Karpas-422 (cell line): ENCODE data around the gene KDM5A. TPM values are rescaled to one million over a fixed set of nuclear protein-coding genes. Genes with fewer than 3 reads are reported as not detected.
A peak's percentile ranks its signal among the peaks of the same experiment; 100 is the strongest.
"Not testable (repeated sequence)": the region's sequence is repeated elsewhere in the genome, so short reads cannot be mapped to it uniquely, and the experiment has no call there.

Experiments
- DNase-seq: peaks from one replicate; pipeline ENCODE4 v3.0.0-alpha.2; 2015
- H2AFZ ChIP-seq: fragments of 200-600 bp; sonication (generic); 2 replicates; pipeline ENCODE4 v1.6.1; 2014; ENCODE audit warnings: antibody characterized with exemption, low read length, mixed read lengths
- H3K27ac ChIP-seq: fragments of 200-600 bp; sonication (generic); 2 replicates; pipeline ENCODE4 v1.5.1; 2014; ENCODE audit warnings: mild to moderate bottlenecking, low read length, moderate library complexity
- H3K27me3 ChIP-seq: fragments of 200-600 bp; sonication (generic); 2 replicates; pipeline ENCODE4 v1.6.1; 2014; ENCODE audit warnings: low read length, mixed read lengths
- H3K36me3 ChIP-seq: fragments of 200-600 bp; sonication (generic); 2 replicates; pipeline ENCODE4 v1.6.1; 2014; ENCODE audit warnings: low read length, mixed read lengths; ENCODE audit not compliant: insufficient read depth
- H3K4me1 ChIP-seq: fragments of 200-600 bp; sonication (generic); 2 replicates; pipeline ENCODE4 v1.6.1; 2014; ENCODE audit warnings: mild to moderate bottlenecking, low read length, mixed read lengths
- H3K4me2 ChIP-seq: fragments of 200-600 bp; sonication (generic); 2 replicates; pipeline ENCODE4 v1.6.1; 2014; ENCODE audit warnings: low read length, low read depth, mild to moderate bottlenecking; ENCODE audit not compliant: poor library complexity, severe bottlenecking
- H3K4me3 ChIP-seq: fragments of 200-600 bp; sonication (generic); 2 replicates; pipeline ENCODE4 v1.5.1; 2014; ENCODE audit warnings: mild to moderate bottlenecking, antibody characterized with exemption, low read length, mixed read lengths
- H3K79me2 ChIP-seq: fragments of 200-600 bp; sonication (generic); 2 replicates; pipeline ENCODE4 v1.6.1; 2014; ENCODE audit warnings: mild to moderate bottlenecking, low read length, mixed read lengths
- H3K9ac ChIP-seq: fragments of 200-600 bp; sonication (generic); 2 replicates; pipeline ENCODE4 v1.6.0; 2014; ENCODE audit warnings: low read length
- H3K9me2 ChIP-seq: fragments of 200-600 bp; sonication (generic), shearing (Covaris generic); replicated peaks from 2 replicates; pipeline ENCODE4 v1.6.0; 2014; ENCODE audit warnings: mild to moderate bottlenecking, low read length, moderate library complexity; ENCODE audit not compliant: insufficient read depth
- H3K9me3 ChIP-seq: fragments of 300-700, 200-600 bp; sonication (generic); 2 replicates; pipeline ENCODE4 v1.6.1; 2014; ENCODE audit warnings: low read length, mixed read lengths
- H4K20me1 ChIP-seq: fragments of 200-600 bp; sonication (generic); 2 replicates; pipeline ENCODE4 v1.6.1; 2014; ENCODE audit warnings: mild to moderate bottlenecking, antibody characterized with exemption, low read length, low read depth; ENCODE audit not compliant: insufficient read depth
- total RNA-seq: library from RNA; depleted of rRNA; stranded (reverse); fragments of >200 nt; shearing (Covaris generic); gene quantifications from 2 replicates; pipeline ENCODE4 v1.2.3, GENCODE V29; 2014; ENCODE audit warnings: low replicate concordance

The KDM5A gene
- total RNA-seq, 1 experiment from 2014 or later: 64.7 TPM

- Histone ChIP-seq H2AFZ (peak overlapping the region; percentile 59; the same call in 1 of the 2 replicates), H3K79me2 (peaks cover 35% of the 10 kb centered on the region), H3K36me3 (0 out of 2 replicates have a peak, but pooled peaks cover 7% of the 10 kb centered on the region), H3K9ac (peak overlapping the region; percentile 40), H3K4me1 (peaks cover 19% of the 10 kb centered on the region), H3K27ac (no peak overlapping the region), H3K4me2 (peak overlapping the region; percentile 85), H4K20me1 (no peaks in the 10 kb centered on the region), H3K4me3 (peak overlapping the region; percentile 81), H3K9me3 (no peaks in the 10 kb centered on the region), H3K27me3 (no peaks in the 10 kb centered on the region), H3K9me2 (no peaks in the 10 kb centered on the region)
- no peak for DNase-seq
These were observed 11.7 kb upstream of the KDM5A start for GRCh38 chr12:400828-401227.

DNA sequence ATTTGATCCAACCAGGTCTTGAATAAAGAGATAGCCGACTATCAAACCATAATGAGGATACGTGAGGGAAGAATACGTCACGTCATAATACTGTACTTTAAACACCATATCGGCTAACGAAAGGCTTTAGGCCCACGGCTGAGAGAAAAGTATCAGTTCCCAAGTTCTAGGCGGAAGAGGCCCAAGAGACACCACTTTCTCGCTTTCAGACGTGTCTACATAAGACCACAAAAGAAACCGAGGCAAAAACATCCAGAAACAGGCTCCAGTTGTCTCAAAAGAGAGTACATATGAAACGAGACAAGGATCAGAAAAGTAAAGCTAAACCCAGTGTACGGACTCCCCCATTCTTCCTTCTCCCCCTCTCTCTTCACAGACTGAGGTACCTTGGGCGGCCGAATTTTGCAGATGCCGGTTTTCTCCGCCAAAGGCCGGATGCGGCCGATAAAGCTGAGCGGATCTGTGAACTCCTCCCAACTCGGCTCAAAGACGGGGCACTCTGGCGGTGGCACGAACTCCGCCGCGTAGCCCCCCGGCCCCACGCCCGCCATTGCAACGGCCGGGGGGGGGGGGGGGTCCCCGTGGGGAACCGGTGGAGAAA is 479 bp downstream of the KDM5A start:
- no peaks in the 10 kb centered on the region for H3K27me3 ChIP-seq
- H3K9me3 ChIP-seq: no peaks in the 10 kb centered on the region
- H3K4me2 ChIP-seq: peak overlapping the region; percentile 95
- H3K9ac ChIP-seq: peak overlapping the region; percentile 86
- peaks cover 53% of the 10 kb centered on the region for H3K79me2 ChIP-seq
- H3K4me1 ChIP-seq: peaks cover 32% of the 10 kb centered on the region
- peaks cover 15% of the 10 kb centered on the region; the same call in 1 of the 2 replicates for H4K20me1 ChIP-seq
- H3K9me2 ChIP-seq: peaks cover 6% of the 10 kb centered on the region; the same call in 1 of the 2 replicates
- peak; percentile 76 for DNase-seq
- H2AFZ ChIP-seq: peak overlapping the region; percentile 92; the same call in 1 of the 2 replicates
- peak overlapping the region; percentile 94 for H3K4me3 ChIP-seq
- peaks cover 24% of the 10 kb centered on the region; the same call in 1 of the 2 replicates for H3K36me3 ChIP-seq
- peak overlapping the region; percentile 78 for H3K27ac ChIP-seq

GRCh38 chr12:388012-388411 is 1.1 kb downstream of the KDM5A start:
- Histone ChIP-seq H3K4me2 (peak overlapping the region; percentile 95), H3K27me3 (no peaks in the 10 kb centered on the region), H3K36me3 (peaks cover 29% of the 10 kb centered on the region), H3K27ac (peak overlapping the region; percentile 78), H2AFZ (no peak overlapping the region), H3K4me1 (peaks cover 32% of the 10 kb centered on the region), H3K9me2 (peaks cover 6% of the 10 kb centered on the region; the same call in 1 of the 2 replicates), H3K9me3 (no peaks in the 10 kb centered on the region), H3K9ac (peak overlapping the region; percentile 86), H4K20me1 (peaks cover 15% of the 10 kb centered on the region; the same call in 1 of the 2 replicates), H3K4me3 (peak overlapping the region; percentile 94), H3K79me2 (peaks cover 58% of the 10 kb centered on the region)
- DNase-seq: no peak

DNA sequence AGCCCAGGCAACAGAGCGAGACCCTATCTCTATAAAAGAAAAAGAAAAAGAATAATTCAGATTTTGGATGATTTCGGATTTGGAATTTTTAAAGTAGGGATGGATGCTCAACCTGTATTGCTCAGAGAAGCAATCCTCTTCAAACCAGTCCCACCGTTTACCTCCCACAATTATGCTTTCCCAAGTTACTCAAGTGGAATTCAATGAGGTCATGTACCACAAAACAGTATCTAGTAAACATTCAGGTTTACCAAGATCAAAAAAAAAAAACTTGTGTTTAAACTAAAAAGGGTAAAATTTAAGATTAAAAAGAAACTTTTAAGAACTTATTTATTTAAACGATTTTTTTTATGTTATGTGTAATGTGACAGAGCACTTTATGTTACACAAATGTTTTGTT is 2.5 kb downstream of the KDM5A start:
- no peak for DNase-seq
- Histone ChIP-seq H3K9ac (0 out of 2 replicates have a peak overlapping the region, but pooled peaks have one; percentile 86), H3K9me3 (no peaks in the 10 kb centered on the region), H3K4me3 (peak overlapping the region; percentile 94), H3K79me2 (peaks cover 68% of the 10 kb centered on the region), H3K27ac (no peak overlapping the region), H3K4me1 (peaks cover 32% of the 10 kb centered on the region), H4K20me1 (peaks cover 15% of the 10 kb centered on the region; the same call in 1 of the 2 replicates), H3K9me2 (peaks cover 6% of the 10 kb centered on the region; the same call in 1 of the 2 replicates), H3K4me2 (peak overlapping the region; percentile 95), H3K27me3 (no peaks in the 10 kb centered on the region), H2AFZ (no peak overlapping the region), H3K36me3 (peaks cover 36% of the 10 kb centered on the region)

- not testable (repeated sequence) for H3K4me3 ChIP-seq, H3K9me3 ChIP-seq, H3K27ac ChIP-seq, H3K27me3 ChIP-seq, H3K4me2 ChIP-seq, H3K9me2 ChIP-seq, DNase-seq, H2AFZ ChIP-seq, H3K9ac ChIP-seq, H3K4me1 ChIP-seq, H4K20me1 ChIP-seq
- peaks cover 48% of the 10 kb centered on the region for H3K36me3 ChIP-seq
- H3K79me2 ChIP-seq: peaks cover 31% of the 10 kb centered on the region
These were observed 18.2 kb downstream of the KDM5A start for GRCh38 chr12:370739-371485.

- Histone ChIP-seq H3K4me3 (no peak overlapping the region), H3K27me3 (no peaks in the 10 kb centered on the region), H3K27ac (no peak overlapping the region), H3K36me3 (peaks cover 66% of the 10 kb centered on the region), H3K4me1 (no peaks in the 10 kb centered on the region), H3K9ac (no peak overlapping the region), H2AFZ (no peak overlapping the region), H3K4me2 (no peak overlapping the region), H3K9me2 (no peaks in the 10 kb centered on the region), H3K79me2 (peaks cover 53% of the 10 kb centered on the region), H4K20me1 (no peaks in the 10 kb centered on the region), H3K9me3 (peaks cover 16% of the 10 kb centered on the region)
- no peak for DNase-seq
These were observed 21.1 kb downstream of the KDM5A start for GRCh38 chr12:367972-368371.

GRCh38 chr12:366820-367219 is 22.3 kb downstream of the KDM5A start:
- no peak overlapping the region for H2AFZ ChIP-seq
- H3K79me2 ChIP-seq: peaks cover 58% of the 10 kb centered on the region
- no peak for DNase-seq
- no peaks in the 10 kb centered on the region for H4K20me1 ChIP-seq
- no peak overlapping the region for H3K27ac ChIP-seq
- no peaks in the 10 kb centered on the region for H3K27me3 ChIP-seq
- no peak overlapping the region for H3K9ac ChIP-seq
- H3K4me1 ChIP-seq: no peaks in the 10 kb centered on the region
- H3K9me3 ChIP-seq: peaks cover 16% of the 10 kb centered on the region
- H3K4me2 ChIP-seq: no peak overlapping the region
- H3K36me3 ChIP-seq: peaks cover 77% of the 10 kb centered on the region
- H3K9me2 ChIP-seq: no peaks in the 10 kb centered on the region
- no peak overlapping the region for H3K4me3 ChIP-seq

GRCh38 chr12:359091-359490 is 30.0 kb downstream of the KDM5A start:
- no peaks in the 10 kb centered on the region for H3K9me2 ChIP-seq
- no peak for DNase-seq
- H3K36me3 ChIP-seq: peaks cover 71% of the 10 kb centered on the region
- no peaks in the 10 kb centered on the region for H3K9me3 ChIP-seq
- no peaks in the 10 kb centered on the region for H3K27me3 ChIP-seq
- H3K27ac ChIP-seq: no peak overlapping the region
- no peak overlapping the region for H2AFZ ChIP-seq
- H3K4me2 ChIP-seq: no peak overlapping the region
- H3K4me3 ChIP-seq: no peak overlapping the region
- H3K79me2 ChIP-seq: peaks cover 67% of the 10 kb centered on the region
- H3K9ac ChIP-seq: no peak overlapping the region
- H4K20me1 ChIP-seq: no peaks in the 10 kb centered on the region
- H3K4me1 ChIP-seq: no peaks in the 10 kb centered on the region
